Transverse colon (tissue), 4 donors: ENCODE data around the gene MIS18A. TPM values are rescaled to one million over a fixed set of nuclear protein-coding genes. Genes with fewer than 3 reads are reported as not detected.

Source experiments
- DNase-seq: peaks from one replicate; pipeline ENCODE4 v3.0.0-alpha.2; 2019
- H3K27ac ChIP-seq, 4 donors: fragments of 200-600 bp; sonication (generic); 2 replicates each; pipeline ENCODE4 v1.5.1; 2016 to 2018; ENCODE audit warnings: inconsistent platforms in 4 of 4
- H3K27me3 ChIP-seq: fragments of 200-600 bp; sonication (generic); 2 replicates; pipeline ENCODE4 v1.5.1; 2017; ENCODE audit warnings: inconsistent platforms
- H3K36me3 ChIP-seq, 4 donors: fragments of 200-600 bp; sonication (generic); 2 replicates each; pipeline ENCODE4 v1.5.1; 2017 to 2019; ENCODE audit warnings: inconsistent platforms in 4 of 4
- H3K4me1 ChIP-seq, 4 donors: fragments of 200-600 bp; sonication (generic); 2 replicates each; pipeline ENCODE4 v1.5.1; 2017 to 2020; ENCODE audit warnings: inconsistent platforms in 4 of 4
- H3K4me3 ChIP-seq, 4 donors: fragments of 200-600 bp; sonication (generic); 1 replicate in 1 of 4; 2 replicates in 3 of 4; pipeline versions ENCODE4 v1.5.1 to v1.6.1; 2017 to 2019; ENCODE audit warnings: inconsistent platforms in 4 of 4
- H3K9me3 ChIP-seq, 2 donors: fragments of 200-600 bp; sonication (generic); 2 replicates each; pipeline ENCODE4 v1.5.1; 2017 to 2019; ENCODE audit warnings: inconsistent platforms in 2 of 2
- EP300 ChIP-seq: sonication (generic); formaldehyde crosslinking; IDR thresholded peaks from one replicate; pipeline ENCODE4 v1.6.1; 2017; ENCODE audit warnings: antibody characterized with exemption, low read depth
- POLR2A ChIP-seq: fragments of 450-650 bp; IDR thresholded peaks from one replicate; pipeline ENCODE4 v1.6.1; 2016; ENCODE audit warnings: antibody characterized with exemption, mild to moderate bottlenecking, moderate library complexity
- POLR2AphosphoS5 ChIP-seq, 3 donors: sonication (generic); formaldehyde crosslinking; IDR thresholded peaks; one replicate each; pipeline ENCODE4 v1.6.1; 2016; ENCODE audit warnings: antibody characterized with exemption in 3 of 3
- WGBS, 2 donors: methylation state at CpG; one replicate each; pipeline ENCODE4 v1.1.5; 2018; ENCODE audit warnings: low coverage in 1 of 2; 5-methylcytosine and 5-hydroxymethylcytosine counted together
- in situ Hi-C, 4 donors: fragments of 200-750 bp; cut with MboI; loops; one replicate each; pipeline versions ENCODE4 v1.15.0 to v1.15.1; 2017; ENCODE audit warnings: low sequenced_read_pairs in 3 of 4, low pct_ligation_motif_present in 1 of 4, low pct_unique_long_range_greater_than_20kb in 1 of 4
- intact Hi-C: fragments of 100-400 bp; cut with DNase I; formaldehyde crosslinking; loops from one replicate; pipeline ENCODE4 v1.15.1; 2023; ENCODE audit warnings: low total_unique reads
- total RNA-seq, 4 donors: library from RNA; depleted of rRNA; stranded (reverse); fragments of >200 nt; gene quantifications; one replicate each; pipeline ENCODE4 v1.1.0, GENCODE V29; 2016
- TF ChIP-seq, protein P1 (sequence below), 5 experiments: fragments of 200-600 bp in 3 of 5; fragments of 450-650 bp in 2 of 5; sonication (generic) in 3 of 5; IDR thresholded peaks; 1 replicate in 2 of 5; 2 replicates in 3 of 5; pipeline ENCODE4 v1.5.1; 2016 to 2017; ENCODE audit warnings: antibody characterized with exemption in 5 of 5, inconsistent platforms in 3 of 5, mild to moderate bottlenecking in 2 of 5, moderate library complexity in 1 of 5

MIS18A gene
- total RNA-seq, 4 donors from 2014 or later, result 3.7 to 4.8 (median 4.1) TPM; not detected in 1

DNA sequence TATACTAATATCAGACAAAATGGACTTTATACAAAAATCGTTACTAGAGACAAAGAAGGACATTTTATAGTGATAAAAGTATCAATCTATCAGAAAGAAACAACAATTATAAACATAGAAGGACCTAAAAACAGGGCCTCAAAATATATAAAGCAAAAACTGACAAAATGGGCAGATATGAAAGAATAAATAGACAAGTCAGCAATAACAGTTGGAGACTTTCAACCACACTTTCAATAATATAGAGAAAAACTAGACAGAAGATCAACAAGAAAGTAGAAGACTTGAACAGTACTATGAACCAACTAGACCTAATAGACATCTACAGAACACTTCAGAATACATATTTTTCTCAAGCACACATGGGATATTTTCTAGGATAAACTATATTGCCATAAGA, 52.4 kb downstream of the MIS18A start:
- Histone ChIP-seq H3K27me3 (no peaks in the 10 kb centered on the region), H3K9me3 (no peaks in the 10 kb centered on the region), H3K27ac (no peak overlapping the region), H3K4me1 (no peaks in the 10 kb centered on the region), H3K4me3 (no peak overlapping the region), H3K36me3 (no peaks in the 10 kb centered on the region)
- 59 to 67% methylated on average over 1 of the region's 1 CpG for WGBS, 2 donors
- in situ Hi-C loops, result no loop called here
- DNase-seq, result no peak
- intact Hi-C loops, result no loop called here
- TF ChIP-seq POLR2AphosphoS5 (IDR thresholded peaks at IDR 0.05) (no peak), POLR2A (no peak), EP300 (no peak)
- TF ChIP-seq, protein P1, sequence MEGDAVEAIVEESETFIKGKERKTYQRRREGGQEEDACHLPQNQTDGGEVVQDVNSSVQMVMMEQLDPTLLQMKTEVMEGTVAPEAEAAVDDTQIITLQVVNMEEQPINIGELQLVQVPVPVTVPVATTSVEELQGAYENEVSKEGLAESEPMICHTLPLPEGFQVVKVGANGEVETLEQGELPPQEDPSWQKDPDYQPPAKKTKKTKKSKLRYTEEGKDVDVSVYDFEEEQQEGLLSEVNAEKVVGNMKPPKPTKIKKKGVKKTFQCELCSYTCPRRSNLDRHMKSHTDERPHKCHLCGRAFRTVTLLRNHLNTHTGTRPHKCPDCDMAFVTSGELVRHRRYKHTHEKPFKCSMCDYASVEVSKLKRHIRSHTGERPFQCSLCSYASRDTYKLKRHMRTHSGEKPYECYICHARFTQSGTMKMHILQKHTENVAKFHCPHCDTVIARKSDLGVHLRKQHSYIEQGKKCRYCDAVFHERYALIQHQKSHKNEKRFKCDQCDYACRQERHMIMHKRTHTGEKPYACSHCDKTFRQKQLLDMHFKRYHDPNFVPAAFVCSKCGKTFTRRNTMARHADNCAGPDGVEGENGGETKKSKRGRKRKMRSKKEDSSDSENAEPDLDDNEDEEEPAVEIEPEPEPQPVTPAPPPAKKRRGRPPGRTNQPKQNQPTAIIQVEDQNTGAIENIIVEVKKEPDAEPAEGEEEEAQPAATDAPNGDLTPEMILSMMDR (IDR thresholded peaks at IDR 0.05), result no peak

Other genes starting within 250 kb of the MIS18A start
- not detected for gene MRAP, start 19.8 kb upstream of the MIS18A start, total RNA-seq
- 1 to 10 TPM; 6.4 to 8.7 (median 7.3) TPM for gene URB1, start 114.0 kb upstream of the MIS18A start, total RNA-seq
- gene EVA1C, start 133.7 kb upstream of the MIS18A start, total RNA-seq, result 10 to 100 TPM in 3 of 4 donors, 1 to 10 TPM in 1; 8.6 to 44.1 (median 33.8) TPM